Measurements from ENCODE around the gene NCOA3. TPM values are rescaled to one million over a fixed set of nuclear protein-coding genes. Genes with fewer than 3 reads are reported as not detected.

The NCOA3 gene
- total and polyA plus RNA-seq, 2 of the 8 experiments (the other 6 are each of a cell fraction or from before 2014, with no cell fraction given), result 7.9 to 24.7 TPM

DNA sequence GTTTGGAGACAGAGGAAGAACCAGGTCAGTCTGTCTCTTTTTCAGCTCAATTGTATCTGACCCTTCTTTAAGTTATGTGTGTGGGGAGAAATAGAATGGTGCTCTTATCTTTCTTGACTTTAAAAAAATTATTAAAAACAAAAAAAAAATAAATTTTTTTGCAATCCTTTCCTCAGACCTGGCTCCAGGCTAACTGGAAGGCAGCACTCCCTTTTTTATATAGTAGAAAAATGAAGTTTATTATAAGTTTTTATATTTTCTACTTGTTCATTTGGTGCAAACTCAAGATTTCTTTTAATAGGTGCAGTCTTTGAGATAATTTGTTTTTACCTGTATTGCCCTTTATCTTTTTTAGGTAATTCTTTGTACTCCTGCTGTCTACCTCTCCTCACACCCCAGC lies 153.9 kb downstream of the NCOA3 start:
- H3K14ac ChIP-seq (ENCODE audit: insufficient read length), result no peak overlapping the region
- no peak for FAIRE-seq

More for the DNA sequence above, 153.9 kb downstream of the NCOA3 start:
- TF ChIP-seq CHD2 (IDR thresholded peaks at IDR 0.05; ENCODE audit: low read length) (no peak), ASH2L (IDR thresholded peaks at IDR 0.05; ENCODE audit: low read length) (no peak), EP300 (IDR thresholded peaks at IDR 0.05; ENCODE audit: borderline replicate concordance in 1 of 2, low read depth in 2 of 2, low read length in 2 of 2) (no peak), RBBP5 (IDR thresholded peaks at IDR 0.05; ENCODE audit: borderline replicate concordance, low read depth, low read length) (no peak), SUZ12 (IDR thresholded peaks at IDR 0.05; ENCODE audit: low read length) (no peak), POLR2A (IDR thresholded peaks at IDR 0.05; ENCODE audit: control extremely low read depth in 1 of 2, low read depth in 2 of 2, low read length in 2 of 2) (no peak), MAFK (IDR thresholded peaks at IDR 0.05; ENCODE audit: low read depth, low read length) (no peak), EGR1 (IDR thresholded peaks at IDR 0.05; ENCODE audit: borderline replicate concordance, low read depth, low read length) (no peak), TEAD4 (IDR thresholded peaks at IDR 0.05; ENCODE audit: low read depth, low read length) (no peak)
- H3K23me2 ChIP-seq (ENCODE audit: low read depth, low read length), result no peaks in the 10 kb centered on the region
- H3K36me3 ChIP-seq (ENCODE audit: control insufficient read depth in 2 of 4, insufficient read depth in 4 of 4, low read length in 3 of 4), result peaks cover 0 to 62% (median 13%) of the 10 kb centered on the region in 4 experiments; a peak in 6 of 8 replicates
- no peak overlapping the region for H3K4me2 ChIP-seq (ENCODE audit: insufficient read depth in 1 of 2, low read depth in 2 of 2, low read length in 2 of 2)
- no peak overlapping the region for H4K8ac ChIP-seq (ENCODE audit: extremely low read depth, insufficient read depth, low read length)
- H3K9me3 ChIP-seq (ENCODE audit: insufficient read depth in 2 of 2, low read depth in 1 of 2, low read length in 1 of 2), result no peaks in the 10 kb centered on the region
- H2BK5ac ChIP-seq (ENCODE audit: low read depth, low read length), result no peak overlapping the region
- H3K23ac ChIP-seq (ENCODE audit: insufficient read length), result no peak overlapping the region
- H2AFZ ChIP-seq (ENCODE audit: low read length), result no peak overlapping the region
- H2AK5ac ChIP-seq (ENCODE audit: low read depth, low read length), result no peak overlapping the region
- no peak overlapping the region for H2BK15ac ChIP-seq (ENCODE audit: low read length)
- H2BK120ac ChIP-seq (replicated peaks; ENCODE audit: low read depth, low read length), result no peak overlapping the region
- DNase-seq (ENCODE audit: low read depth in 1 of 2, low spot score in 2 of 2), result no peak
- H4K5ac ChIP-seq (ENCODE audit: insufficient read length, low read depth, low read length), result no peak overlapping the region
- H3K4me3 ChIP-seq (ENCODE audit: extremely low read depth in 1 of 4, insufficient read depth in 2 of 4, low read depth in 3 of 4, low read length in 4 of 4), result no peak overlapping the region
- H4K20me1 ChIP-seq (replicated peaks in 1 of 2; ENCODE audit: control insufficient read depth in 1 of 2, insufficient read depth in 2 of 2, low read length in 2 of 2), result no peaks in the 10 kb centered on the region
- H3K18ac ChIP-seq (ENCODE audit: extremely low read depth, low read length), result no peak overlapping the region
- no peaks in the 10 kb centered on the region for H3K27me3 ChIP-seq (replicated peaks in 1 of 4; ENCODE audit: control insufficient read depth in 3 of 4, extremely low read depth in 1 of 4, insufficient read depth in 3 of 4, low read length in 3 of 4)
- ChIA-PET POLR2A (ENCODE audit: partially characterized antibody) (no interaction called here), CTCF (ENCODE audit: partially characterized antibody) (no interaction called here)
- no peaks in the 10 kb centered on the region for H3K79me1 ChIP-seq (ENCODE audit: low read depth, low read length)
- no peak overlapping the region for H3K4ac ChIP-seq (replicated peaks; ENCODE audit: insufficient read length, low read depth, low read length)
- H4K91ac ChIP-seq (replicated peaks; ENCODE audit: insufficient read length, low read length), result no peak overlapping the region
- H3K56ac ChIP-seq (replicated peaks; ENCODE audit: insufficient read length, low read depth, low read length), result no peak overlapping the region
- H2BK20ac ChIP-seq (ENCODE audit: low read length), result no peak overlapping the region
- no peak overlapping the region for H3K27ac ChIP-seq (ENCODE audit: low read depth, low read length)
- H3K9ac ChIP-seq (replicated peaks in 1 of 4; ENCODE audit: extremely low read depth in 1 of 4, low read depth in 3 of 4, low read length in 3 of 4), result no peak overlapping the region
- no peaks in the 10 kb centered on the region for H3K79me2 ChIP-seq (ENCODE audit: control insufficient read depth in 1 of 2, insufficient read depth in 2 of 2, low read length in 2 of 2)
- H3K4me1 ChIP-seq (replicated peaks in 1 of 4; ENCODE audit: control insufficient read depth in 3 of 4, insufficient read depth in 4 of 4, low read length in 3 of 4), result peaks cover 0 to 13% (median 4%) of the 10 kb centered on the region in 4 experiments; a peak in 5 of 7 replicates
- H2BK12ac ChIP-seq (ENCODE audit: low read depth, low read length), result no peak overlapping the region
